ENCODE results near the gene PLPPR3. TPM values are rescaled to one million over a fixed set of nuclear protein-coding genes. Genes with fewer than 3 reads are reported as not detected.
A peak's percentile ranks its signal among the peaks of the same experiment; 100 is the strongest.

Gene PLPPR3
- total RNA-seq, 4 donors from 2014 or later, result not detected

- Histone ChIP-seq H3K27me3 (no peaks in the 10 kb centered on the region), H3K4me1 (peaks cover 0 to 4% of the 10 kb centered on the region in 2 donors), H3K36me3 (peaks cover 10 to 16% of the 10 kb centered on the region in 2 donors), H3K4me3 (replicated peaks in 1 of 3) (no peak overlapping the region), H3K9me3 (no peaks in the 10 kb centered on the region), H3K27ac (peak overlapping the region in 1 of 3 donors; percentile 36)
- WGBS, 2 donors, result 92 to 97% methylated on average over 31 to 33 of the region's 34 CpGs
- intact Hi-C loops (cut with DNase I), result no loop called here
- no peak for TF ChIP-seq POLR2A (IDR thresholded peaks at IDR 0.05)
- TF ChIP-seq CTCF (IDR thresholded peaks at IDR 0.05), result no peak
- DNase-seq, result no peak
Measured at GRCh38 chr19:868458-869244, 46.9 kb upstream of the PLPPR3 start.

- H3K4me1 ChIP-seq, result peaks cover 0 to 4% of the 10 kb centered on the region in 2 donors
- 94 to 95% methylated on average over 30 to 39 of the region's 39 CpGs for WGBS, 2 donors
- TF ChIP-seq CTCF (IDR thresholded peaks at IDR 0.05), result no peak
- TF ChIP-seq POLR2A (IDR thresholded peaks at IDR 0.05), result no peak
- DNase-seq, result no peak
- peaks cover 10 to 16% of the 10 kb centered on the region in 2 donors for H3K36me3 ChIP-seq
- H3K4me3 ChIP-seq (replicated peaks in 1 of 3), result no peak overlapping the region
- no peaks in the 10 kb centered on the region for H3K9me3 ChIP-seq
- intact Hi-C loops (cut with DNase I), result no loop called here
- no peak overlapping the region for H3K27ac ChIP-seq
- no peaks in the 10 kb centered on the region for H3K27me3 ChIP-seq
Measured at GRCh38 chr19:867855-868457, 46.2 kb upstream of the PLPPR3 start.

GRCh38 chr19:867301-867793 is 45.6 kb upstream of the PLPPR3 start:
- intact Hi-C loops (cut with DNase I), result no loop called here
- TF ChIP-seq POLR2A (IDR thresholded peaks at IDR 0.05) (no peak), CTCF (IDR thresholded peaks at IDR 0.05) (no peak)

DNA sequence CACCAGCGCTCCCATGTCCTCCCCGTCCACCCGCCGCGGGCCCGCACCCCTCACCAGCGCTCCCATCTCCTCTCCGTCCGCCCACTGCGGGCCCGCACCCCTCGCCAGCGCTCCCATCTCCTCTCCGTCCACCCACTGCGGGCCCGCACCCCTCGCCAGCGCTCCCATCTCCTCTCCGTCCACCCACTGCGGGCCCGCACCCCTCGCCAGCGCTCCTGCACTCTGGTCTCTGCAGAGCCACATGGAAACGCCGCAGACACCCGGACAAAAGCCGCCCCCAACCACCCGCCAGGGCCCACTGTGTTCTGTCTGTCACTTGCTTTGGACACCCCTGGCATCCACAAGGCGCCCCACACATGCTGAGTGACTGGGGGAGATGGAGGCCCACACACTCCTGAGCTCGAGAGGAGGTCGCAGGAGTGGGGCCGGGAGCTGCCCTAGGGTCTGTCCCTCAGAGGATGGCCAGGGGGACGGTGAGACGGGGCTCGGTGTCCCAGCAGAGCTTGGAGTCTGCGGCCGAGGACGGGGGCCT is 45.1 kb upstream of the PLPPR3 start:
- 88 to 90% methylated on average over 14 to 38 of the region's 38 CpGs for WGBS, 2 donors
- Histone ChIP-seq H3K36me3 (peaks cover 5 to 16% of the 10 kb centered on the region in 2 donors), H3K27me3 (no peaks in the 10 kb centered on the region), H3K4me1 (peaks cover 3 to 4% of the 10 kb centered on the region in 2 donors), H3K4me3 (replicated peaks in 1 of 3) (no peak overlapping the region), H3K9me3 (no peaks in the 10 kb centered on the region), H3K27ac (no peak overlapping the region)
- no peak for DNase-seq
- intact Hi-C loops (cut with DNase I), result no loop called here
- no peak for TF ChIP-seq CTCF (IDR thresholded peaks at IDR 0.05)
- TF ChIP-seq POLR2A (IDR thresholded peaks at IDR 0.05), result no peak

More at GRCh38 chr19:867301-867793, 45.6 kb upstream of the PLPPR3 start:
- Histone ChIP-seq H3K9me3 (no peaks in the 10 kb centered on the region), H3K27ac (no peak overlapping the region), H3K4me3 (replicated peaks in 1 of 3) (no peak overlapping the region), H3K4me1 (peaks cover 0 to 4% of the 10 kb centered on the region in 2 donors), H3K27me3 (no peaks in the 10 kb centered on the region), H3K36me3 (peaks cover 9 to 16% of the 10 kb centered on the region in 2 donors)
- WGBS, 2 donors, result 86 to 88% methylated on average over 10 to 16 of the region's 16 CpGs
- no peak for DNase-seq

DNA sequence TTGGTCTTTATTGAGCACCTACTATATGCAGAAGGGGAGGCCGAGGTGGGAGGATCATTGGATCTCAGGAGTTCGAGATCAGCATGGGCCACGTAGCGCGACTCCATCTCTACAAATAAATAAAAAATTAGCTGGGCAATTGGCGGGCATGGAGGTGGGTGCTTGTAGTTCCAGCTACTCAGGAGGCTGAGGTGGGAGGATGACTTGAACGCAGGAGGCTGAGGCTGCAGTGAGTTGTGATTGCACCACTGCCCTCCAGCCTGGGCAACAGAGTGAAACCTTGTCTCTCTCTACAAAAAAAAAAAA is 41.5 kb upstream of the PLPPR3 start:
- no peak for DNase-seq
- no peak for TF ChIP-seq POLR2A (IDR thresholded peaks at IDR 0.05)
- Histone ChIP-seq H3K4me1 (peaks cover 4 to 6% of the 10 kb centered on the region in 2 donors), H3K9me3 (no peaks in the 10 kb centered on the region), H3K36me3 (peaks cover 0 to 8% of the 10 kb centered on the region in 2 donors), H3K27me3 (no peaks in the 10 kb centered on the region), H3K27ac (no peak overlapping the region), H3K4me3 (replicated peaks in 1 of 3) (no peak overlapping the region)
- WGBS, 2 donors, result 76 to 87% methylated on average over 7 of the region's 7 CpGs
- intact Hi-C loops (cut with DNase I), result loop anchor here (5.0 kb wide), 2 partner anchors 54 to 119 kb away; partner anchors contain the start of genes KISS1R and WDR18

All from thyroid gland (tissue), 4 donors.